Fibroblast of lung (primary cell): ENCODE measurements around the gene HES7. TPM values are rescaled to one million over a fixed set of nuclear protein-coding genes. Genes with fewer than 3 reads are reported as not detected.

Source experiments
- DNase-seq, 2 donors: peaks; one replicate each; pipeline versions ENCODE4 v3.0.0 to v3.0.0-alpha.2; 2010; ENCODE audit warnings: low read depth in 2 of 2
- H2AFZ ChIP-seq: 2 replicates; pipeline ENCODE4 v1.5.1; 2012; ENCODE audit warnings: low read length, control low read depth, inconsistent platforms
- H3K27ac ChIP-seq: 2 replicates; pipeline ENCODE4 v1.5.1; 2011; ENCODE audit warnings: low read length, control low read depth; ENCODE audit not compliant: insufficient read depth
- H3K27me3 ChIP-seq: 2 replicates; pipeline ENCODE4 v1.5.1; 2011; ENCODE audit warnings: mild to moderate bottlenecking, low read length; ENCODE audit not compliant: control insufficient read depth, insufficient read depth
- H3K36me3 ChIP-seq: 2 replicates; pipeline ENCODE4 v1.5.1; 2011; ENCODE audit warnings: low read length; ENCODE audit not compliant: control insufficient read depth, insufficient read depth
- H3K4me1 ChIP-seq: 2 replicates; pipeline ENCODE4 v1.5.1; 2011; ENCODE audit warnings: low read length; ENCODE audit not compliant: control insufficient read depth, insufficient read depth; ENCODE audit errors: extremely low read depth
- H3K4me2 ChIP-seq: 2 replicates; pipeline ENCODE4 v1.5.1; 2011; ENCODE audit warnings: low read length, control low read depth; ENCODE audit not compliant: insufficient read depth; ENCODE audit errors: extremely low read depth
- H3K4me3 ChIP-seq, 4 experiments: fragments of 200-600 bp in 1 of 4; sonication (generic) in 1 of 4; replicated peaks in 1 of 4; 2 replicates each; pipeline ENCODE4 v1.5.1; 2011 to 2016; ENCODE audit warnings: low read length in 4 of 4, low read depth in 3 of 4, mild to moderate bottlenecking in 3 of 4, control low read depth in 2 of 4, inconsistent platforms in 1 of 4, mixed read lengths in 1 of 4; ENCODE audit not compliant: insufficient read depth in 1 of 4; ENCODE audit errors: control extremely low read depth in 1 of 4
- H3K79me2 ChIP-seq: 2 replicates; pipeline ENCODE4 v1.5.1; 2012; ENCODE audit warnings: mild to moderate bottlenecking, low read length, inconsistent platforms; ENCODE audit not compliant: control insufficient read depth, insufficient read depth
- H3K9ac ChIP-seq: 2 replicates; pipeline ENCODE4 v1.5.1; 2011; ENCODE audit warnings: mild to moderate bottlenecking, low read length, control low read depth; ENCODE audit not compliant: insufficient read depth
- H3K9me3 ChIP-seq: 2 replicates; pipeline ENCODE4 v1.5.1; 2012; ENCODE audit warnings: low read depth, low read length; ENCODE audit not compliant: control insufficient read depth, insufficient read depth
- H4K20me1 ChIP-seq: 2 replicates; pipeline ENCODE4 v1.5.1; 2011; ENCODE audit warnings: low read length; ENCODE audit not compliant: control insufficient read depth, insufficient read depth; ENCODE audit errors: extremely low read depth
- EZH2 ChIP-seq: IDR thresholded peaks from 2 replicates; pipeline ENCODE4 v1.5.1; 2012; ENCODE audit warnings: low read length, control low read depth, mild to moderate bottlenecking; ENCODE audit errors: missing control alignments
- polyA plus RNA-seq, 2 donors: library from polyadenylated mRNA; depleted of rRNA in 1 of 2; stranded (reverse) in 1 of 2; unstranded in 1 of 2; fragments of >200 nt; gene quantifications; 2 replicates each; pipeline ENCODE4 v1.2.1, GENCODE V29; 2011 to 2012; ENCODE audit warnings: missing spikeins in 1 of 2
- total RNA-seq: library from RNA; depleted of rRNA; stranded (reverse); fragments of >200 nt; gene quantifications from 2 replicates; pipeline ENCODE4 v1.2.1, GENCODE V29; 2014
- TF ChIP-seq, protein P1 (sequence below), 2 donors: IDR thresholded peaks in 1 of 2; conservative IDR thresholded peaks in 1 of 2; 1 replicate in 1 of 2; 2 replicates in 1 of 2; pipeline ENCODE4 v1.5.1; 2011 to 2012; ENCODE audit warnings: low read length in 2 of 2, control low read depth in 1 of 2, inconsistent platforms in 1 of 2, low read depth in 1 of 2, mild to moderate bottlenecking in 1 of 2

The HES7 gene
- total and polyA plus RNA-seq, 2 donors (not counting 1 experiment from before 2014, with no cell fraction given) = under 0.01 TPM; not detected in 1

DNA sequence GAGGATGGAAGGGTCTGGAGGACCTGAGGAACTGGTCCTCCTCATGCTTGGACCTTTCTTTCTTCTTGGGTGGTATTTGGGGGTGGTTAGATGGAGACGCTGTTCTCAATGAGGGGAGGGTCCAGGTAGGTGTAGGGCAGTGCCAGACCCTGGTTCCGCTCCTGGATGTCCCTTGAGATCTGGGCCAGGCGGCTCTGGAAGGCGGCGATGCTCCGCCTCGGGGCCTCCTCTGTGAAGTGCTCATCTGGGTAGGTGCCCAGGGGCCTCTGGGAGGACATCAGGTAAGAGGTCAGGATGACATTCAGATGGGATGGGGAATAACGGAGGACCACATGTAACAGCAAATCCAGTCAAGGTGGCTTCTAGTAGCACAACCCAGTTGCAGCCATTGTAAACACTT, 27.4 kb downstream of the HES7 start:
- TF ChIP-seq EZH2 = no peak
- TF ChIP-seq, protein P1, sequence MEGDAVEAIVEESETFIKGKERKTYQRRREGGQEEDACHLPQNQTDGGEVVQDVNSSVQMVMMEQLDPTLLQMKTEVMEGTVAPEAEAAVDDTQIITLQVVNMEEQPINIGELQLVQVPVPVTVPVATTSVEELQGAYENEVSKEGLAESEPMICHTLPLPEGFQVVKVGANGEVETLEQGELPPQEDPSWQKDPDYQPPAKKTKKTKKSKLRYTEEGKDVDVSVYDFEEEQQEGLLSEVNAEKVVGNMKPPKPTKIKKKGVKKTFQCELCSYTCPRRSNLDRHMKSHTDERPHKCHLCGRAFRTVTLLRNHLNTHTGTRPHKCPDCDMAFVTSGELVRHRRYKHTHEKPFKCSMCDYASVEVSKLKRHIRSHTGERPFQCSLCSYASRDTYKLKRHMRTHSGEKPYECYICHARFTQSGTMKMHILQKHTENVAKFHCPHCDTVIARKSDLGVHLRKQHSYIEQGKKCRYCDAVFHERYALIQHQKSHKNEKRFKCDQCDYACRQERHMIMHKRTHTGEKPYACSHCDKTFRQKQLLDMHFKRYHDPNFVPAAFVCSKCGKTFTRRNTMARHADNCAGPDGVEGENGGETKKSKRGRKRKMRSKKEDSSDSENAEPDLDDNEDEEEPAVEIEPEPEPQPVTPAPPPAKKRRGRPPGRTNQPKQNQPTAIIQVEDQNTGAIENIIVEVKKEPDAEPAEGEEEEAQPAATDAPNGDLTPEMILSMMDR (conservative IDR thresholded peaks at IDR 0.05 in 1 of 2, IDR thresholded peaks at IDR 0.05 in 1 of 2; ENCODE audit: low read depth in 1 of 2, low read length in 2 of 2) = no peak
- Histone ChIP-seq H3K4me1 (no peaks in the 10 kb centered on the region), H3K79me2 (no peaks in the 10 kb centered on the region), H3K4me2 (no peak overlapping the region), H3K36me3 (no peaks in the 10 kb centered on the region), H2AFZ (no peak overlapping the region), H3K4me3 (no peak overlapping the region), H3K27me3 (peaks cover 7% of the 10 kb centered on the region), H3K9ac (no peak overlapping the region), H3K27ac (no peak overlapping the region), H3K9me3 (no peaks in the 10 kb centered on the region), H4K20me1 (no peaks in the 10 kb centered on the region)
- no peak for DNase-seq

DNA sequence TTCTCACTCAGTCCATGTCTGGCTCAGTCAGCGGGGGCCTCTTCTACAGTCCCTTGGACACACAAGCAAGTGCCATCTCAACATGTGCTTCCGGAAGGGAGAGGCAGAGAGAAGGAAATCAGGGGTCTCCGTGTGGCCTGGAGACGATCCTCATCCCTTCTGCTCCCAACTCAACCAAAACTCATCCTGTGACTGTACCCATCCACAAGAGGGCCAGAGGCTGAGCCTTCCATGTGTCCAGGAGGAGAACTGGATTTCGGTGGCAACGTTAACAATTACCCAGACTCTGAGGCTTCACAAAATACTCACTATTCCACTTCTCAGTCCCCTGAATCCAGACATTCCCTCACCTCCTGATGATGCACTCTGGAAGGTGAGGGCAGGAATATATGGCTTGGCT, 28.5 kb downstream of the HES7 start:
- H3K4me1 ChIP-seq = no peaks in the 10 kb centered on the region
- no peaks in the 10 kb centered on the region for H3K36me3 ChIP-seq
- no peak overlapping the region for H3K4me3 ChIP-seq
- no peak overlapping the region for H3K4me2 ChIP-seq
- no peaks in the 10 kb centered on the region for H3K9me3 ChIP-seq
- no peak for DNase-seq
- TF ChIP-seq, protein P1 (conservative IDR thresholded peaks at IDR 0.05 in 1 of 2, IDR thresholded peaks at IDR 0.05 in 1 of 2; ENCODE audit: low read depth in 1 of 2, low read length in 2 of 2) = no peak
- no peak for TF ChIP-seq EZH2
- no peak overlapping the region for H3K27ac ChIP-seq
- peaks cover 8% of the 10 kb centered on the region for H3K27me3 ChIP-seq
- H2AFZ ChIP-seq = no peak overlapping the region
- H3K9ac ChIP-seq = no peak overlapping the region
- H4K20me1 ChIP-seq = no peaks in the 10 kb centered on the region
- no peaks in the 10 kb centered on the region for H3K79me2 ChIP-seq

DNA sequence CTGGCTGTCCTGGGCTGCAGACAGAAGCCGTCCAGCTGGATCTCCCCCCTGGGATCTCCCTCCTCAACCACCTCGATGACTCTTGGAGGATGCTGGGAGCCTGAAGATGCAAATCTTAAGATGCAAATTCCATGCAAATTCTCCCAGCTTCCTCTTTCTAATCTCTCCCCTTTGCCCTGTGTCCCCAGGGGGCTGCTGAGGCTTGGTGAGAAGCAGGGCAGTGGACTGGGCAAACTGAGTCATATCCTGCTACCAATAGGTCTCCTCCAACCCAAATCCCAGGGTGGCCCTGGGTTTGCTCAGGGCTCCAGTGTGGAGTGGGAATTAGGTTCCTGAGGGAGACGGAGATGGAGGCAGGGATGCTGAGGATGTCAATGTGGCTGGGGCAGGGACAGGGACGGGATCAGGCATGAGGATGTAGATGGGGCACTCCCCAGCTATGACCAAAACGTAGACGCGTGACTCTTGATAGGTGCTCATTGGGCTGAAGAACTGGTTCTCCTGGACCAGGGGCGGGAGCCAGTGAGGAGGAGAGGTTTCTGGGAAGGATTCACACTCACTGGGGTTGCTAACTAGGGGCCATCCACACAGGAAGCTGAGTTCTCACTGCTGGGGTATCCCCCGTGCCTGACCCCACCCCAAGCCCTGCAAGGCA, 32.7 kb downstream of the HES7 start:
- DNase-seq = no peak
- Histone ChIP-seq H3K27me3 (peaks cover 17% of the 10 kb centered on the region), H3K4me1 (no peaks in the 10 kb centered on the region)

More for the DNA sequence above, 32.7 kb downstream of the HES7 start:
- H3K4me3 ChIP-seq = no peak overlapping the region
- no peak overlapping the region for H3K27ac ChIP-seq
- no peak overlapping the region for H3K4me2 ChIP-seq
- H3K36me3 ChIP-seq = no peaks in the 10 kb centered on the region
- TF ChIP-seq EZH2 = no peak
- TF ChIP-seq, protein P1 (conservative IDR thresholded peaks at IDR 0.05 in 1 of 2, IDR thresholded peaks at IDR 0.05 in 1 of 2; ENCODE audit: low read depth in 1 of 2, low read length in 2 of 2) = no peak
- no peaks in the 10 kb centered on the region for H3K79me2 ChIP-seq
- no peaks in the 10 kb centered on the region for H3K9me3 ChIP-seq
- no peak overlapping the region for H2AFZ ChIP-seq
- H3K9ac ChIP-seq = no peak overlapping the region
- no peaks in the 10 kb centered on the region for H4K20me1 ChIP-seq
